ENCODE results near the gene MYO1C.

DNA sequence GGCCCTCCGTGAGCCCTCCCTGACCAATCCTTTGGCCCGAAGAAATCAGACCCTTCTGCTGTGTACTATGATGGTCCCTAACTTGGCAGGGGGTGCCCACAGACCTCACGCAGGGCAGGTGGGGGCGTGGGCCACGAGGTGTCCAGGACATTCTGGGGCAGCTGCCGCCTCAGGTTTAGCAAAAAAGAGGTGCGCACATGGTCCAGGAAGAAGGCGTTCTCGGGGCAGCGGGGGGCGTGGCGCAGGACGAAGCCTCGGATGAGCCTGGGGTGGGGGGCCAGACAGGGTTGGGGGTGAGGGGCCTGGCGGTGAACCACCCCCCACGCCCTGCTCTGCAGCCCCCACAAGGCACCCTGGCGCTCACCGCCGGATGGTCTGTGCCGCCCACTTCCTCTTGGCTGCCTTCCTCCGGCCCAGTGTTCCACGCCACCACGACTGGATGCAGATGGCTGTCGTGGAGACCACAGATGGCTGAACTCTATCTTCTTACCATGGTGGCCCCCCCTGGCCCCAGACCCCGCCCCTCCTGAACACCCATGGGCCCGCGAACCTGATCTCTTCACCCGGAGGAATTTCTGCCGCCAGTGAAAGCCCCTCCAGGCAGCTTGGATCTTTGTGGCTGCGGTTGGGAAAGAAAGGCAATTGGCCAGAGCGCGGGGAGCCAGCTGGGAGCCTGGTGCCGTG, 22.3 kb downstream of the MYO1C start:
- TF ChIP-seq, protein P1, sequence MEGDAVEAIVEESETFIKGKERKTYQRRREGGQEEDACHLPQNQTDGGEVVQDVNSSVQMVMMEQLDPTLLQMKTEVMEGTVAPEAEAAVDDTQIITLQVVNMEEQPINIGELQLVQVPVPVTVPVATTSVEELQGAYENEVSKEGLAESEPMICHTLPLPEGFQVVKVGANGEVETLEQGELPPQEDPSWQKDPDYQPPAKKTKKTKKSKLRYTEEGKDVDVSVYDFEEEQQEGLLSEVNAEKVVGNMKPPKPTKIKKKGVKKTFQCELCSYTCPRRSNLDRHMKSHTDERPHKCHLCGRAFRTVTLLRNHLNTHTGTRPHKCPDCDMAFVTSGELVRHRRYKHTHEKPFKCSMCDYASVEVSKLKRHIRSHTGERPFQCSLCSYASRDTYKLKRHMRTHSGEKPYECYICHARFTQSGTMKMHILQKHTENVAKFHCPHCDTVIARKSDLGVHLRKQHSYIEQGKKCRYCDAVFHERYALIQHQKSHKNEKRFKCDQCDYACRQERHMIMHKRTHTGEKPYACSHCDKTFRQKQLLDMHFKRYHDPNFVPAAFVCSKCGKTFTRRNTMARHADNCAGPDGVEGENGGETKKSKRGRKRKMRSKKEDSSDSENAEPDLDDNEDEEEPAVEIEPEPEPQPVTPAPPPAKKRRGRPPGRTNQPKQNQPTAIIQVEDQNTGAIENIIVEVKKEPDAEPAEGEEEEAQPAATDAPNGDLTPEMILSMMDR (IDR thresholded peaks at IDR 0.05) = no peak
- TF ChIP-seq JUN (CRISPR knock-in tag; IDR thresholded peaks at IDR 0.05) (no peak), NR1H2 (CRISPR knock-in tag; IDR thresholded peaks at IDR 0.05) (no peak), FOXJ3 (CRISPR knock-in tag; IDR thresholded peaks at IDR 0.05; ENCODE audit: borderline replicate concordance) (no peak), ESRRA (CRISPR knock-in tag; IDR thresholded peaks at IDR 0.05; ENCODE audit: borderline replicate concordance) (no peak), NFYB (CRISPR knock-in tag; conservative IDR thresholded peaks at IDR 0.05; ENCODE audit: low read depth) (no peak), SMAD3 (CRISPR knock-in tag; IDR thresholded peaks at IDR 0.05; ENCODE audit: borderline replicate concordance) (no peak), OVOL2 (CRISPR knock-in tag; IDR thresholded peaks at IDR 0.05; ENCODE audit: borderline replicate concordance) (no peak)
- TF ChIP-seq, protein P2, sequence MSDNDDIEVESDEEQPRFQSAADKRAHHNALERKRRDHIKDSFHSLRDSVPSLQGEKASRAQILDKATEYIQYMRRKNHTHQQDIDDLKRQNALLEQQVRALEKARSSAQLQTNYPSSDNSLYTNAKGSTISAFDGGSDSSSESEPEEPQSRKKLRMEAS (CRISPR knock-in tag; IDR thresholded peaks at IDR 0.05) = no peak
- TF ChIP-seq, protein P3, sequence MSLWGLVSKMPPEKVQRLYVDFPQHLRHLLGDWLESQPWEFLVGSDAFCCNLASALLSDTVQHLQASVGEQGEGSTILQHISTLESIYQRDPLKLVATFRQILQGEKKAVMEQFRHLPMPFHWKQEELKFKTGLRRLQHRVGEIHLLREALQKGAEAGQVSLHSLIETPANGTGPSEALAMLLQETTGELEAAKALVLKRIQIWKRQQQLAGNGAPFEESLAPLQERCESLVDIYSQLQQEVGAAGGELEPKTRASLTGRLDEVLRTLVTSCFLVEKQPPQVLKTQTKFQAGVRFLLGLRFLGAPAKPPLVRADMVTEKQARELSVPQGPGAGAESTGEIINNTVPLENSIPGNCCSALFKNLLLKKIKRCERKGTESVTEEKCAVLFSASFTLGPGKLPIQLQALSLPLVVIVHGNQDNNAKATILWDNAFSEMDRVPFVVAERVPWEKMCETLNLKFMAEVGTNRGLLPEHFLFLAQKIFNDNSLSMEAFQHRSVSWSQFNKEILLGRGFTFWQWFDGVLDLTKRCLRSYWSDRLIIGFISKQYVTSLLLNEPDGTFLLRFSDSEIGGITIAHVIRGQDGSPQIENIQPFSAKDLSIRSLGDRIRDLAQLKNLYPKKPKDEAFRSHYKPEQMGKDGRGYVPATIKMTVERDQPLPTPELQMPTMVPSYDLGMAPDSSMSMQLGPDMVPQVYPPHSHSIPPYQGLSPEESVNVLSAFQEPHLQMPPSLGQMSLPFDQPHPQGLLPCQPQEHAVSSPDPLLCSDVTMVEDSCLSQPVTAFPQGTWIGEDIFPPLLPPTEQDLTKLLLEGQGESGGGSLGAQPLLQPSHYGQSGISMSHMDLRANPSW (CRISPR knock-in tag; conservative IDR thresholded peaks at IDR 0.05; ENCODE audit: low read depth) = no peak
- TF ChIP-seq, protein P4, sequence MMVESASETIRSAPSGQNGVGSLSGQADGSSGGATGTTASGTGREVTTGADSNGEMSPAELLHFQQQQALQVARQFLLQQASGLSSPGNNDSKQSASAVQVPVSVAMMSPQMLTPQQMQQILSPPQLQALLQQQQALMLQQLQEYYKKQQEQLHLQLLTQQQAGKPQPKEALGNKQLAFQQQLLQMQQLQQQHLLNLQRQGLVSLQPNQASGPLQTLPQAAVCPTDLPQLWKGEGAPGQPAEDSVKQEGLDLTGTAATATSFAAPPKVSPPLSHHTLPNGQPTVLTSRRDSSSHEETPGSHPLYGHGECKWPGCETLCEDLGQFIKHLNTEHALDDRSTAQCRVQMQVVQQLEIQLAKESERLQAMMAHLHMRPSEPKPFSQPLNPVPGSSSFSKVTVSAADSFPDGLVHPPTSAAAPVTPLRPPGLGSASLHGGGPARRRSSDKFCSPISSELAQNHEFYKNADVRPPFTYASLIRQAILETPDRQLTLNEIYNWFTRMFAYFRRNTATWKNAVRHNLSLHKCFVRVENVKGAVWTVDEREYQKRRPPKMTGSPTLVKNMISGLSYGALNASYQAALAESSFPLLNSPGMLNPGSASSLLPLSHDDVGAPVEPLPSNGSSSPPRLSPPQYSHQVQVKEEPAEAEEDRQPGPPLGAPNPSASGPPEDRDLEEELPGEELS (CRISPR knock-in tag; IDR thresholded peaks at IDR 0.05) = no peak
- TF ChIP-seq, protein P5, sequence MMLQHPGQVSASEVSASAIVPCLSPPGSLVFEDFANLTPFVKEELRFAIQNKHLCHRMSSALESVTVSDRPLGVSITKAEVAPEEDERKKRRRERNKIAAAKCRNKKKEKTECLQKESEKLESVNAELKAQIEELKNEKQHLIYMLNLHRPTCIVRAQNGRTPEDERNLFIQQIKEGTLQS (CRISPR knock-in tag; conservative IDR thresholded peaks at IDR 0.05) = no peak
- TF ChIP-seq, protein P6, sequence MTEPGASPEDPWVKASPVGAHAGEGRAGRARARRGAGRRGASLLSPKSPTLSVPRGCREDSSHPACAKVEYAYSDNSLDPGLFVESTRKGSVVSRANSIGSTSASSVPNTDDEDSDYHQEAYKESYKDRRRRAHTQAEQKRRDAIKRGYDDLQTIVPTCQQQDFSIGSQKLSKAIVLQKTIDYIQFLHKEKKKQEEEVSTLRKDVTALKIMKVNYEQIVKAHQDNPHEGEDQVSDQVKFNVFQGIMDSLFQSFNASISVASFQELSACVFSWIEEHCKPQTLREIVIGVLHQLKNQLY (CRISPR knock-in tag; IDR thresholded peaks at IDR 0.05) = no peak

Data from WTC11 (cell line).